ENCODE data around the gene FER. TPM values are rescaled to one million over a fixed set of nuclear protein-coding genes. Genes with fewer than 3 reads are reported as not detected.
A peak's percentile ranks its signal among the peaks of the same experiment; 100 is the strongest.

FER gene
- polyA plus RNA-seq, 1 of the 3 experiments (the other 2 are of a cell fraction) = 1.8 TPM

DNA sequence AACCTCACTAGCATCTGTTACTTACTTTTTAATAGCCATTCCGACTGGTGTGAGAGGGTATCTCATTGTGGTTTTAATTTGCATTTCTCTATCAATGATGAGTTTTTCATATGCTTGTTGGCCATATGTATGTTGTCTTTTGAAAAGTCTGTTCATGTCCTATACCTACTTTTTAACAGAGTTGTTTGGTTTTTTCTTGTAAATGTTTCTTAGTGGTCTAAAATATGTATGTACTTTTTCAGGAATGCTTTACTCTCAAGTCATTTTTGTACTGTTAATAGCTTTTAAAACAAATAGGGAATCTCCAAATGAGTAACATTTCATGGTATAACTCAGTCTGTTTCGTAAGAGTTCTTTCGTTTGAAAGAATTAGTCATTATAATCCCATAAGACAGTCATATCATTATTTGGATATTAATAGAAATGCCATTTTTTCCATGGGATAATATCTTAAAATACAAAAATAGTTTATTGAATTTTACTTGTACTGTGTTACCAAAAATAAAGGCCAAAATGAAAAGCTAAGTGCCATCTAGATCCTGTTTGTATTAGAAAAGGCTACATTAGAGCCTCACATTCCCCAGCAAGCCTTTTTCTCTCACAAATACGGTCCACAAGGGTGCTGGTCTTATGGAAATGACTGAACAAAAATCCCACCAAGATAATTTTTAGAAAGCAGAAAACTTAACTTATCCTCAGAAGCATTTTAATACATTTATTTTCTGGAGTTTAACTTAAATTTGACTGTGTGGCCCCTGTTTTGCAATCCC lies 414.4 kb downstream of the FER start:
- H3K9ac ChIP-seq = no peak overlapping the region
- CTCF ChIA-PET = no interaction called here

More for the DNA sequence above, 414.4 kb downstream of the FER start:
- no peaks in the 10 kb centered on the region for H3K9me2 ChIP-seq
- no peaks in the 10 kb centered on the region for H3F3A ChIP-seq (replicated peaks; ENCODE audit: insufficient read depth)
- WGBS (ENCODE audit: low lambda C conversion rate) = 73% methylated on average over 4 of the region's 4 CpGs
- H3K9me3 ChIP-seq = no peaks in the 10 kb centered on the region
- no peaks in the 10 kb centered on the region for H3K79me2 ChIP-seq (ENCODE audit: insufficient read depth)
- H3K27me3 ChIP-seq (ENCODE audit: insufficient read depth) = no peaks in the 10 kb centered on the region
- H3K36me3 ChIP-seq (replicated peaks in 1 of 2; ENCODE audit: control insufficient read depth in 1 of 2, insufficient read depth in 2 of 2, low read length in 1 of 2) = no peaks in the 10 kb centered on the region
- H4K20me1 ChIP-seq (ENCODE audit: insufficient read depth) = no peaks in the 10 kb centered on the region
- H2AFZ ChIP-seq (ENCODE audit: low read depth) = no peak overlapping the region
- no peaks in the 10 kb centered on the region for H3K4me1 ChIP-seq (ENCODE audit: control insufficient read depth in 1 of 2, insufficient read depth in 2 of 2, low read depth in 1 of 2, low read length in 1 of 2)
- no peak for DNase-seq
- peak overlapping the region in 1 of 2 experiments; percentile 23; a peak in 1 of 4 replicates for H3K27ac ChIP-seq (ENCODE audit: low read depth in 2 of 2, low read length in 1 of 2)
- H3K4me2 ChIP-seq = no peak overlapping the region
- TF ChIP-seq RCOR1 (IDR thresholded peaks at IDR 0.05; ENCODE audit: low read length) (no peak), EP300 (IDR thresholded peaks at IDR 0.05; ENCODE audit: borderline replicate concordance in 1 of 2, low read depth in 1 of 2, low read length in 1 of 2) (no peak), RXRA (IDR thresholded peaks at IDR 0.05; ENCODE audit: borderline replicate concordance, low read depth) (no peak), GABPA (IDR thresholded peaks at IDR 0.05; ENCODE audit: low read depth) (no peak), RAD21 (IDR thresholded peaks at IDR 0.05; ENCODE audit: low read length) (no peak), MEF2A (IDR thresholded peaks at IDR 0.05; ENCODE audit: borderline replicate concordance, low read depth) (no peak), MXI1 (IDR thresholded peaks at IDR 0.05; ENCODE audit: low read depth, low read length) (no peak), GATA2 (CRISPR knock-in tag; IDR thresholded peaks at IDR 0.05) (no peak), JUND (IDR thresholded peaks at IDR 0.05) (no peak), NRF1 (IDR thresholded peaks at IDR 0.05; ENCODE audit: low read depth, low read length) (no peak), ELF1 (IDR thresholded peaks at IDR 0.05) (no peak)
- TF ChIP-seq, protein P1, sequence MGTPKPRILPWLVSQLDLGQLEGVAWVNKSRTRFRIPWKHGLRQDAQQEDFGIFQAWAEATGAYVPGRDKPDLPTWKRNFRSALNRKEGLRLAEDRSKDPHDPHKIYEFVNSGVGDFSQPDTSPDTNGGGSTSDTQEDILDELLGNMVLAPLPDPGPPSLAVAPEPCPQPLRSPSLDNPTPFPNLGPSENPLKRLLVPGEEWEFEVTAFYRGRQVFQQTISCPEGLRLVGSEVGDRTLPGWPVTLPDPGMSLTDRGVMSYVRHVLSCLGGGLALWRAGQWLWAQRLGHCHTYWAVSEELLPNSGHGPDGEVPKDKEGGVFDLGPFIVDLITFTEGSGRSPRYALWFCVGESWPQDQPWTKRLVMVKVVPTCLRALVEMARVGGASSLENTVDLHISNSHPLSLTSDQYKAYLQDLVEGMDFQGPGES (IDR thresholded peaks at IDR 0.05; ENCODE audit: low read depth, low read length) = no peak
- TF ChIP-seq, protein P2, sequence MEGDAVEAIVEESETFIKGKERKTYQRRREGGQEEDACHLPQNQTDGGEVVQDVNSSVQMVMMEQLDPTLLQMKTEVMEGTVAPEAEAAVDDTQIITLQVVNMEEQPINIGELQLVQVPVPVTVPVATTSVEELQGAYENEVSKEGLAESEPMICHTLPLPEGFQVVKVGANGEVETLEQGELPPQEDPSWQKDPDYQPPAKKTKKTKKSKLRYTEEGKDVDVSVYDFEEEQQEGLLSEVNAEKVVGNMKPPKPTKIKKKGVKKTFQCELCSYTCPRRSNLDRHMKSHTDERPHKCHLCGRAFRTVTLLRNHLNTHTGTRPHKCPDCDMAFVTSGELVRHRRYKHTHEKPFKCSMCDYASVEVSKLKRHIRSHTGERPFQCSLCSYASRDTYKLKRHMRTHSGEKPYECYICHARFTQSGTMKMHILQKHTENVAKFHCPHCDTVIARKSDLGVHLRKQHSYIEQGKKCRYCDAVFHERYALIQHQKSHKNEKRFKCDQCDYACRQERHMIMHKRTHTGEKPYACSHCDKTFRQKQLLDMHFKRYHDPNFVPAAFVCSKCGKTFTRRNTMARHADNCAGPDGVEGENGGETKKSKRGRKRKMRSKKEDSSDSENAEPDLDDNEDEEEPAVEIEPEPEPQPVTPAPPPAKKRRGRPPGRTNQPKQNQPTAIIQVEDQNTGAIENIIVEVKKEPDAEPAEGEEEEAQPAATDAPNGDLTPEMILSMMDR (IDR thresholded peaks at IDR 0.05) = no peak
- TF ChIP-seq, protein P3, sequence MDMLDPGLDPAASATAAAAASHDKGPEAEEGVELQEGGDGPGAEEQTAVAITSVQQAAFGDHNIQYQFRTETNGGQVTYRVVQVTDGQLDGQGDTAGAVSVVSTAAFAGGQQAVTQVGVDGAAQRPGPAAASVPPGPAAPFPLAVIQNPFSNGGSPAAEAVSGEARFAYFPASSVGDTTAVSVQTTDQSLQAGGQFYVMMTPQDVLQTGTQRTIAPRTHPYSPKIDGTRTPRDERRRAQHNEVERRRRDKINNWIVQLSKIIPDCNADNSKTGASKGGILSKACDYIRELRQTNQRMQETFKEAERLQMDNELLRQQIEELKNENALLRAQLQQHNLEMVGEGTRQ (IDR thresholded peaks at IDR 0.05; ENCODE audit: borderline replicate concordance, low read depth, low read length) = no peak
- TF ChIP-seq, protein P4, sequence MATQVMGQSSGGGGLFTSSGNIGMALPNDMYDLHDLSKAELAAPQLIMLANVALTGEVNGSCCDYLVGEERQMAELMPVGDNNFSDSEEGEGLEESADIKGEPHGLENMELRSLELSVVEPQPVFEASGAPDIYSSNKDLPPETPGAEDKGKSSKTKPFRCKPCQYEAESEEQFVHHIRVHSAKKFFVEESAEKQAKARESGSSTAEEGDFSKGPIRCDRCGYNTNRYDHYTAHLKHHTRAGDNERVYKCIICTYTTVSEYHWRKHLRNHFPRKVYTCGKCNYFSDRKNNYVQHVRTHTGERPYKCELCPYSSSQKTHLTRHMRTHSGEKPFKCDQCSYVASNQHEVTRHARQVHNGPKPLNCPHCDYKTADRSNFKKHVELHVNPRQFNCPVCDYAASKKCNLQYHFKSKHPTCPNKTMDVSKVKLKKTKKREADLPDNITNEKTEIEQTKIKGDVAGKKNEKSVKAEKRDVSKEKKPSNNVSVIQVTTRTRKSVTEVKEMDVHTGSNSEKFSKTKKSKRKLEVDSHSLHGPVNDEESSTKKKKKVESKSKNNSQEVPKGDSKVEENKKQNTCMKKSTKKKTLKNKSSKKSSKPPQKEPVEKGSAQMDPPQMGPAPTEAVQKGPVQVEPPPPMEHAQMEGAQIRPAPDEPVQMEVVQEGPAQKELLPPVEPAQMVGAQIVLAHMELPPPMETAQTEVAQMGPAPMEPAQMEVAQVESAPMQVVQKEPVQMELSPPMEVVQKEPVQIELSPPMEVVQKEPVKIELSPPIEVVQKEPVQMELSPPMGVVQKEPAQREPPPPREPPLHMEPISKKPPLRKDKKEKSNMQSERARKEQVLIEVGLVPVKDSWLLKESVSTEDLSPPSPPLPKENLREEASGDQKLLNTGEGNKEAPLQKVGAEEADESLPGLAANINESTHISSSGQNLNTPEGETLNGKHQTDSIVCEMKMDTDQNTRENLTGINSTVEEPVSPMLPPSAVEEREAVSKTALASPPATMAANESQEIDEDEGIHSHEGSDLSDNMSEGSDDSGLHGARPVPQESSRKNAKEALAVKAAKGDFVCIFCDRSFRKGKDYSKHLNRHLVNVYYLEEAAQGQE (IDR thresholded peaks at IDR 0.05; ENCODE audit: low read depth, low read length) = no peak
- POLR2A ChIA-PET = no interaction called here
- no peak overlapping the region for H3K4me3 ChIP-seq (ENCODE audit: low read depth in 2 of 2, low read length in 1 of 2)
